Measurements from ENCODE around the gene RMI2.
"Not testable (repeated sequence)": the region's sequence is repeated elsewhere in the genome, so short reads cannot be mapped to it uniquely, and the experiment has no call there.

RMI2 gene

GRCh38 chr16:11345040-11345862 is at the start of gene RMI2:
RMI2 (plus strand) TSS chr16:11345459; CDS start chr16:11345472, 13 bp downstream.
- Histone ChIP-seq H3K27me3 (ENCODE audit: control insufficient read depth in 5 of 5, insufficient read depth in 4 of 5, low read length in 5 of 5) (no peaks in the 10 kb centered on the region), H3K4me3 (ENCODE audit: low read depth in 1 of 5, low read length in 5 of 5) (peak within 1 kb of the TSS; percentile 68 to 91 (median 81)), H3K9me3 (ENCODE audit: control insufficient read depth in 5 of 5, low read length in 5 of 5) (no peaks in the 10 kb centered on the region), H3K36me3 (ENCODE audit: control insufficient read depth in 5 of 5, insufficient read depth in 5 of 5, low read length in 5 of 5) (no peaks in the 10 kb centered on the region), H3K4me1 (ENCODE audit: control insufficient read depth in 5 of 5, insufficient read depth in 5 of 5, low read length in 5 of 5) (peaks cover 0 to 28% (median 21%) of the 10 kb centered on the region in 5 donors), H3K9ac (ENCODE audit: low read length in 5 of 5) (peak within 1 kb of the TSS in 2 of 5 donors; percentile 53 to 56), H3K27ac (ENCODE audit: low read depth, low read length) (no peak within 1 kb of the TSS)

GRCh38 chr16:11295672-11296071 is 49.6 kb upstream of the RMI2 start:
- H3K27me3 ChIP-seq (ENCODE audit: control insufficient read depth in 5 of 5, insufficient read depth in 4 of 5, low read length in 5 of 5), result no peaks in the 10 kb centered on the region

DNA sequence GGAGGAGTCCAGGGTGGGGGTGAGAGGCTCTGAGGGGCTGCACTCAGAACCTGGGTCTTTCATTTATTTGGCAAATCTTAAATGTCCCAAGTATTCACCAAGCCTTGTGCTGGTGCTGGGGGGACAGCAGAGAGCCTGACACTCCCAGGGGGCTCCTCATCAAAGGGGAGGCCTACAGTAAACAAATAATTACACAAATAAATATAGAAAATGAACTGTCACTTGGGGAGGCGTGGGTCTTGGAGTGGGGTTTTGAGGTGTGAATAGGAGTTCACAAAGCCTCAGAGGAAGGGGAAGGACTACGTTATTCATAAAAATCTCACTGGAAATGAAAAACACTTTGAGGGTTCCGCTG is 48.9 kb upstream of the RMI2 start:
- Histone ChIP-seq H3K9me3 (ENCODE audit: control insufficient read depth in 5 of 5, low read length in 5 of 5) (no peaks in the 10 kb centered on the region), H3K36me3 (ENCODE audit: control insufficient read depth in 5 of 5, insufficient read depth in 5 of 5, low read length in 5 of 5) (no peaks in the 10 kb centered on the region), H3K9ac (ENCODE audit: low read length in 5 of 5) (no peak overlapping the region), H3K27me3 (ENCODE audit: control insufficient read depth in 5 of 5, insufficient read depth in 4 of 5, low read length in 5 of 5) (no peaks in the 10 kb centered on the region), H3K4me1 (ENCODE audit: control insufficient read depth in 5 of 5, insufficient read depth in 5 of 5, low read length in 5 of 5) (peaks cover 2 to 23% (median 17%) of the 10 kb centered on the region in 5 donors), H3K27ac (ENCODE audit: low read depth, low read length) (no peak overlapping the region), H3K4me3 (ENCODE audit: low read depth in 1 of 5, low read length in 5 of 5) (no peak overlapping the region)

More at GRCh38 chr16:11295672-11296071, 49.6 kb upstream of the RMI2 start:
- peaks cover 2 to 23% (median 17%) of the 10 kb centered on the region in 5 donors for H3K4me1 ChIP-seq (ENCODE audit: control insufficient read depth in 5 of 5, insufficient read depth in 5 of 5, low read length in 5 of 5)
- H3K4me3 ChIP-seq (ENCODE audit: low read depth in 1 of 5, low read length in 5 of 5), result no peak overlapping the region
- H3K9me3 ChIP-seq (ENCODE audit: control insufficient read depth in 5 of 5, low read length in 5 of 5), result no peaks in the 10 kb centered on the region
- H3K36me3 ChIP-seq (ENCODE audit: control insufficient read depth in 5 of 5, insufficient read depth in 5 of 5, low read length in 5 of 5), result no peaks in the 10 kb centered on the region
- no peak overlapping the region for H3K27ac ChIP-seq (ENCODE audit: low read depth, low read length)
- no peak overlapping the region for H3K9ac ChIP-seq (ENCODE audit: low read length in 5 of 5)

- Histone ChIP-seq H3K27ac (ENCODE audit: low read depth, low read length) (no peak overlapping the region), H3K4me3 (ENCODE audit: low read depth in 1 of 5, low read length in 5 of 5) (peak overlapping the region in 4 of 5 donors; percentile 32 to 56 (median 43)), H3K27me3 (ENCODE audit: control insufficient read depth in 5 of 5, insufficient read depth in 4 of 5, low read length in 5 of 5) (no peaks in the 10 kb centered on the region), H3K9ac (ENCODE audit: low read length in 5 of 5) (peak overlapping the region in 1 of 5 donors; percentile 53), H3K36me3 (ENCODE audit: control insufficient read depth in 5 of 5, insufficient read depth in 5 of 5, low read length in 5 of 5) (no peaks in the 10 kb centered on the region), H3K4me1 (ENCODE audit: control insufficient read depth in 5 of 5, insufficient read depth in 5 of 5, low read length in 5 of 5) (peaks cover 2 to 23% (median 17%) of the 10 kb centered on the region in 5 donors), H3K9me3 (ENCODE audit: control insufficient read depth in 5 of 5, low read length in 5 of 5) (no peaks in the 10 kb centered on the region)
These were observed 48.4 kb upstream of the RMI2 start for GRCh38 chr16:11296706-11297491.

- peaks cover 2 to 23% (median 17%) of the 10 kb centered on the region in 5 donors for H3K4me1 ChIP-seq (ENCODE audit: control insufficient read depth in 5 of 5, insufficient read depth in 5 of 5, low read length in 5 of 5)
- peak overlapping the region; percentile 32 to 56 (median 37) for H3K4me3 ChIP-seq (ENCODE audit: low read depth in 1 of 5, low read length in 5 of 5)
- peak overlapping the region in 1 of 5 donors; percentile 53 for H3K9ac ChIP-seq (ENCODE audit: low read length in 5 of 5)
- H3K9me3 ChIP-seq (ENCODE audit: control insufficient read depth in 5 of 5, low read length in 5 of 5), result no peaks in the 10 kb centered on the region
- no peaks in the 10 kb centered on the region for H3K36me3 ChIP-seq (ENCODE audit: control insufficient read depth in 5 of 5, insufficient read depth in 5 of 5, low read length in 5 of 5)
- H3K27me3 ChIP-seq (ENCODE audit: control insufficient read depth in 5 of 5, insufficient read depth in 4 of 5, low read length in 5 of 5), result no peaks in the 10 kb centered on the region
- no peak overlapping the region for H3K27ac ChIP-seq (ENCODE audit: low read depth, low read length)
These were observed 47.6 kb upstream of the RMI2 start for GRCh38 chr16:11297492-11298142.

GRCh38 chr16:11298143-11298900 is 46.9 kb upstream of the RMI2 start:
- H3K9me3 ChIP-seq (ENCODE audit: control insufficient read depth in 5 of 5, low read length in 5 of 5), result no peaks in the 10 kb centered on the region
- H3K36me3 ChIP-seq (ENCODE audit: control insufficient read depth in 5 of 5, insufficient read depth in 5 of 5, low read length in 5 of 5), result no peaks in the 10 kb centered on the region
- H3K4me3 ChIP-seq (ENCODE audit: low read depth in 1 of 5, low read length in 5 of 5), result no peak overlapping the region
- H3K4me1 ChIP-seq (ENCODE audit: control insufficient read depth in 5 of 5, insufficient read depth in 5 of 5, low read length in 5 of 5), result peaks cover 2 to 23% (median 17%) of the 10 kb centered on the region in 5 donors
- no peaks in the 10 kb centered on the region for H3K27me3 ChIP-seq (ENCODE audit: control insufficient read depth in 5 of 5, insufficient read depth in 4 of 5, low read length in 5 of 5)
- no peak overlapping the region for H3K9ac ChIP-seq (ENCODE audit: low read length in 5 of 5)
- H3K27ac ChIP-seq (ENCODE audit: low read depth, low read length), result no peak overlapping the region

DNA sequence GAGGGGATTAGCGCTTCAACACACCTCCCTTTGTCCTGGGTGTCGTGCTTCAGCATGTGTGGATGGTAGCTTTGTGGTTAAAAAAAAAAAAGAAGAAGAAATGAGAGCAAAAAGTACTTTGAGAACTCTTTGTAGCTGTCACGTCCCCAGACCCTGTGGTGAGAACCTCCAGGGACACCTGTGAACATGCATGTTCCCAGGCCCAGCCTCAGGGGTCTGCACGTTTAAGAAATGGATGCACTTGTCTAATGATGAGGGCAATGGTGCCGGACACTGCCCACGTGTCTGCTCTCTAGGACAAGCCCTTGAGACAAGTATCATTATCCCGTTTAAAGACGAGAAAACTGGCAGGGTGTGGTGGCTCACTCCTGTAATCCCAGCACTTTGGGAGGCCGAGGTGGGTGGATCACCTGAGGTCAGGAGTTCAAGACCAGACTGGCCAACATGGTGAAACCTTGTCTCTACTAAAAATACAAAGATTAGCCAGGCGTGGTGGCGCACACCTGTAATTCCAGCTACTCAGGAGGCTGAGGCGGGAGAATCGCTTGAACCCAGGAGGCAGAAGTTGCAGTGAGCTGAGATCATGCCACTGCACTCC is 46.2 kb upstream of the RMI2 start:
- H3K9me3 ChIP-seq (ENCODE audit: control insufficient read depth in 5 of 5, low read length in 5 of 5); H3K9ac ChIP-seq (ENCODE audit: low read length in 5 of 5); H3K27ac ChIP-seq (ENCODE audit: low read depth, low read length); H3K4me3 ChIP-seq (ENCODE audit: low read depth in 1 of 5, low read length in 5 of 5); H3K27me3 ChIP-seq (ENCODE audit: control insufficient read depth in 5 of 5, insufficient read depth in 4 of 5, low read length in 5 of 5); H3K36me3 ChIP-seq (ENCODE audit: control insufficient read depth in 5 of 5, insufficient read depth in 5 of 5, low read length in 5 of 5): not testable (repeated sequence)
- peaks cover 2 to 23% (median 19%) of the 10 kb centered on the region in 5 donors for H3K4me1 ChIP-seq (ENCODE audit: control insufficient read depth in 5 of 5, insufficient read depth in 5 of 5, low read length in 5 of 5)

- Histone ChIP-seq H3K9me3 (ENCODE audit: control insufficient read depth in 5 of 5, low read length in 5 of 5) (peaks cover 0 to 3% (median 0%) of the 10 kb centered on the region in 5 donors), H3K9ac (ENCODE audit: low read length in 5 of 5) (no peak overlapping the region), H3K27me3 (ENCODE audit: control insufficient read depth in 5 of 5, insufficient read depth in 4 of 5, low read length in 5 of 5) (peaks cover 0 to 2% (median 0%) of the 10 kb centered on the region in 5 donors), H3K36me3 (ENCODE audit: control insufficient read depth in 5 of 5, insufficient read depth in 5 of 5, low read length in 5 of 5) (no peaks in the 10 kb centered on the region), H3K4me1 (ENCODE audit: control insufficient read depth in 5 of 5, insufficient read depth in 5 of 5, low read length in 5 of 5) (peaks cover 2 to 23% (median 21%) of the 10 kb centered on the region in 5 donors), H3K4me3 (ENCODE audit: low read depth in 1 of 5, low read length in 5 of 5) (no peak overlapping the region), H3K27ac (ENCODE audit: low read depth, low read length) (no peak overlapping the region)
These were observed 45.2 kb upstream of the RMI2 start for GRCh38 chr16:11299865-11300559.

- H3K4me3 ChIP-seq (ENCODE audit: low read depth in 1 of 5, low read length in 5 of 5), result no peak overlapping the region
- no peak overlapping the region for H3K27ac ChIP-seq (ENCODE audit: low read depth, low read length)
- H3K9me3 ChIP-seq (ENCODE audit: control insufficient read depth in 5 of 5, low read length in 5 of 5), result peaks cover 0 to 3% (median 0%) of the 10 kb centered on the region in 5 donors
- H3K9ac ChIP-seq (ENCODE audit: low read length in 5 of 5), result no peak overlapping the region
- H3K27me3 ChIP-seq (ENCODE audit: control insufficient read depth in 5 of 5, insufficient read depth in 4 of 5, low read length in 5 of 5), result peaks cover 0 to 2% (median 0%) of the 10 kb centered on the region in 5 donors
- H3K36me3 ChIP-seq (ENCODE audit: control insufficient read depth in 5 of 5, insufficient read depth in 5 of 5, low read length in 5 of 5), result no peaks in the 10 kb centered on the region
- peaks cover 2 to 23% (median 21%) of the 10 kb centered on the region in 5 donors for H3K4me1 ChIP-seq (ENCODE audit: control insufficient read depth in 5 of 5, insufficient read depth in 5 of 5, low read length in 5 of 5)
These were observed 44.7 kb upstream of the RMI2 start for GRCh38 chr16:11300560-11300892.

Measured in subcutaneous abdominal adipose tissue (tissue), 5 donors.